ENCODE measurements around the gene KSR1. TPM values are rescaled to one million over a fixed set of nuclear protein-coding genes. Genes with fewer than 3 reads are reported as not detected.

The KSR1 gene
- polyA plus RNA-seq, 1 of the 3 experiments (the other 2 are of a cell fraction), result 7.5 TPM

DNA sequence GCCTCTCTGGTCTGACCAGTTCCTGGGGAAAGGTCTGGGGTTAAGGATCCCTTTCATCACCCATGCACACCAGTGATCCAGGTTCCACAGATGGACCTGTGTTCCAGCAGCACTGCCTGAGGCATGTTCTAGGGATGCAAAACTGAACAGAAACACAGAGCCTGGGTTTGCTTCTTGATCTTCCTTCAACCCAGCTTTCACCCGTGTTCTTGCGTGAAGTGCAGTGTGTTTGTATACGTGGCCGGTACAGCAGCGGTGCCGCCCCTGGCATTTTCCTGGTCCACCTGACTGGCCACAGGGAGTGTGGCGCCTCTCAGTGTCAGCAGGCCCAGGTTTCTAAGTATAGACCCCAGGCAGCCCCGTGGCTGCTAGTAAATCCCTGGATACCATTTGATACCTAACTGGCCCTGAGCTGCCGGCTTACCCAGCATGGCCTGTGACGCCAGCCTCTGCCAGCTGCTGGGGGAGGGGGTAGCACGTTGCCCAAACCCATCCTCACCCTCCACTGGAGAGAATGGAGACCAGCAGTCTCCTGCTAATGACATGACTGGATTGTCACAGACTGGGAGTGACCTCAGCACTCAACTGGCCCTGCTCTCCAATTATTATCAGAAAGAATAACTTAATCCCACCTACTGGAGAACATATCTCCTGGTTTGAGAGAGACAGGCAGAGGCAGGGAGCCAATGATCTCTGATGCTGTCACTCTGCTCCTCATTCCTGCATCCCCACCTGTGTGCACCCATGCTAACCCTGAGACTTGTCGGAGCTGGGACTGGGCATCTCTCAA, 115.5 kb downstream of the KSR1 start:
- CTCF ChIA-PET, result interaction anchor here (1.1 to 1.3 kb wide), 2 partner anchors 10 to 28 kb away, joined by 3 to 4 read pairs; no protein-coding TSS in a partner anchor

More for the DNA sequence above, 115.5 kb downstream of the KSR1 start:
- peaks cover 37 to 59% of the 10 kb centered on the region in 2 experiments for H3K4me1 ChIP-seq (ENCODE audit: control insufficient read depth in 1 of 2, insufficient read depth in 2 of 2, low read depth in 1 of 2, low read length in 1 of 2)
- H3K4me2 ChIP-seq, result no peak overlapping the region
- POLR2A ChIA-PET, result interaction anchor here (0.6 kb wide), 1 partner anchor 107 kb away, joined by 3 read pairs; no protein-coding TSS in a partner anchor
- H3K79me2 ChIP-seq (ENCODE audit: insufficient read depth), result peaks cover 6% of the 10 kb centered on the region; the same call in 1 of the 2 replicates
- H3K27me3 ChIP-seq (ENCODE audit: insufficient read depth), result no peaks in the 10 kb centered on the region
- no peaks in the 10 kb centered on the region for H3K9me3 ChIP-seq
- no peak for TF ChIP-seq NRF1 (IDR thresholded peaks at IDR 0.05; ENCODE audit: low read depth, low read length)
- no peak for TF ChIP-seq EZH2phosphoT487 (IDR thresholded peaks at IDR 0.05; ENCODE audit: borderline replicate concordance, low read depth)
- no peak for TF ChIP-seq MXI1 (IDR thresholded peaks at IDR 0.05; ENCODE audit: low read depth, low read length)
- TF ChIP-seq RCOR1 (IDR thresholded peaks at IDR 0.05; ENCODE audit: low read length), result no peak
- TF ChIP-seq SIN3A (IDR thresholded peaks at IDR 0.05; ENCODE audit: borderline replicate concordance, low read depth, low read length), result no peak
- no peak for TF ChIP-seq MEF2A (IDR thresholded peaks at IDR 0.05; ENCODE audit: borderline replicate concordance, low read depth)
- no peak for TF ChIP-seq TEAD4 (IDR thresholded peaks at IDR 0.05; ENCODE audit: borderline replicate concordance, insufficient read depth)
- no peak for TF ChIP-seq FOSL2 (IDR thresholded peaks at IDR 0.05; ENCODE audit: borderline replicate concordance, low read depth)
- TF ChIP-seq SMC3 (IDR thresholded peaks at IDR 0.05; ENCODE audit: low read depth, low read length), result no peak
- no peak for TF ChIP-seq RFX5 (IDR thresholded peaks at IDR 0.05; ENCODE audit: low read length)
- TF ChIP-seq, protein P1, sequence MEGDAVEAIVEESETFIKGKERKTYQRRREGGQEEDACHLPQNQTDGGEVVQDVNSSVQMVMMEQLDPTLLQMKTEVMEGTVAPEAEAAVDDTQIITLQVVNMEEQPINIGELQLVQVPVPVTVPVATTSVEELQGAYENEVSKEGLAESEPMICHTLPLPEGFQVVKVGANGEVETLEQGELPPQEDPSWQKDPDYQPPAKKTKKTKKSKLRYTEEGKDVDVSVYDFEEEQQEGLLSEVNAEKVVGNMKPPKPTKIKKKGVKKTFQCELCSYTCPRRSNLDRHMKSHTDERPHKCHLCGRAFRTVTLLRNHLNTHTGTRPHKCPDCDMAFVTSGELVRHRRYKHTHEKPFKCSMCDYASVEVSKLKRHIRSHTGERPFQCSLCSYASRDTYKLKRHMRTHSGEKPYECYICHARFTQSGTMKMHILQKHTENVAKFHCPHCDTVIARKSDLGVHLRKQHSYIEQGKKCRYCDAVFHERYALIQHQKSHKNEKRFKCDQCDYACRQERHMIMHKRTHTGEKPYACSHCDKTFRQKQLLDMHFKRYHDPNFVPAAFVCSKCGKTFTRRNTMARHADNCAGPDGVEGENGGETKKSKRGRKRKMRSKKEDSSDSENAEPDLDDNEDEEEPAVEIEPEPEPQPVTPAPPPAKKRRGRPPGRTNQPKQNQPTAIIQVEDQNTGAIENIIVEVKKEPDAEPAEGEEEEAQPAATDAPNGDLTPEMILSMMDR (IDR thresholded peaks at IDR 0.05), result no peak
- no peak for TF ChIP-seq REST (IDR thresholded peaks at IDR 0.05; ENCODE audit: low read depth, low read length)
- H2AFZ ChIP-seq (ENCODE audit: low read depth), result no peak overlapping the region
- 94% methylated on average over 10 of the region's 12 CpGs for WGBS (ENCODE audit: low lambda C conversion rate)
- no peak for DNase-seq
- H3F3A ChIP-seq (replicated peaks; ENCODE audit: insufficient read depth), result peaks cover 11% of the 10 kb centered on the region
- no peaks in the 10 kb centered on the region for H3K9me2 ChIP-seq
- H3K27ac ChIP-seq (ENCODE audit: low read depth in 2 of 2, low read length in 1 of 2), result no peak overlapping the region; a peak in 1 of 4 replicates
- no peak overlapping the region for H3K9ac ChIP-seq
- no peak overlapping the region for H3K4me3 ChIP-seq (ENCODE audit: low read depth in 2 of 2, low read length in 1 of 2)
- H4K20me1 ChIP-seq (ENCODE audit: insufficient read depth), result no peaks in the 10 kb centered on the region
- H3K36me3 ChIP-seq (replicated peaks in 1 of 2; ENCODE audit: control insufficient read depth in 1 of 2, insufficient read depth in 2 of 2, low read length in 1 of 2), result no peaks in the 10 kb centered on the region
